Keratinocyte (primary cell): ENCODE results near the gene DDX46.

Experiments used
- CTCF ChIP-seq, 3 experiments: IDR thresholded peaks in 1 of 3; conservative IDR thresholded peaks in 1 of 3; optimal IDR thresholded peaks in 1 of 3; 2 replicates in 2 of 3; 3 replicates in 1 of 3; pipeline versions ENCODE3 to v1.5.1; 2011; ENCODE audit warnings: low read length in 3 of 3, mild to moderate bottlenecking in 3 of 3, moderate library complexity in 2 of 3, control low read depth in 1 of 3, inconsistent platforms in 1 of 3; ENCODE audit not compliant: insufficient read depth in 2 of 3; ENCODE audit errors: extremely low read depth in 1 of 3
- EZH2 ChIP-seq: IDR thresholded peaks from one replicate; pipeline ENCODE4 v1.6.1; 2012; ENCODE audit warnings: inconsistent platforms, mild to moderate bottlenecking, low read length, moderate library complexity

- TF ChIP-seq CTCF (optimal IDR thresholded peaks at IDR 0.05 in 1 of 3, IDR thresholded peaks at IDR 0.05 in 1 of 3, conservative IDR thresholded peaks at IDR 0.05 in 1 of 3; ENCODE audit: extremely low read depth in 1 of 3, insufficient read depth in 2 of 3, low read length in 3 of 3) (no peak), EZH2 (no peak)
Observed at GRCh38 chr5:134735243-134735642, 23.3 kb upstream of the DDX46 start.
